Body of pancreas (tissue), 4 donors: ENCODE data around the gene KLF9. TPM values are rescaled to one million over a fixed set of nuclear protein-coding genes. Genes with fewer than 3 reads are reported as not detected.

Experiments used
- ATAC-seq: fragments of 150-250 bp; one replicate; pipeline ENCODE4 v1.9.1; 2016
- DNase-seq, 4 donors: peaks; one replicate each; pipeline ENCODE4 v3.0.0-alpha.2; 2019
- H3K27ac ChIP-seq, 4 donors: fragments of 200-600 bp; sonication (generic); 1 replicate in 3 of 4; 2 replicates in 1 of 4; pipeline versions ENCODE4 v1.5.1 to v1.6.1; 2016 to 2019; ENCODE audit warnings: mild to moderate bottlenecking in 1 of 4, mixed read lengths in 1 of 4, moderate library complexity in 1 of 4
- H3K27me3 ChIP-seq, 2 donors: fragments of 200-600 bp; sonication (generic); one replicate each; pipeline ENCODE4 v1.6.0; 2016; ENCODE audit warnings: mild to moderate bottlenecking in 1 of 2
- H3K36me3 ChIP-seq, 2 donors: fragments of 200-600 bp; sonication (generic); replicated peaks in 1 of 2; 2 replicates each; pipeline ENCODE4 v1.5.1; 2016; ENCODE audit warnings: low read depth in 2 of 2; ENCODE audit not compliant: insufficient read depth in 1 of 2
- H3K4me1 ChIP-seq: fragments of 200-600 bp; sonication (generic); one replicate; pipeline ENCODE4 v1.6.0; 2016
- H3K4me3 ChIP-seq, 2 donors: fragments of 200-600 bp; sonication (generic); 1 replicate in 1 of 2; 2 replicates in 1 of 2; pipeline ENCODE4 v1.5.1; 2016 to 2019
- H3K9me3 ChIP-seq, 3 donors: fragments of 200-600 bp; sonication (generic); 1 replicate in 2 of 3; 2 replicates in 1 of 3; pipeline ENCODE4 v1.5.1; 2016
- CTCF ChIP-seq, 7 experiments: fragments of 450-650 bp in 4 of 7; fragments of 200-600 bp in 3 of 7; sonication (generic) in 3 of 7; IDR thresholded peaks; one replicate each; pipeline ENCODE4 v1.5.1; 2016 to 2019; ENCODE audit warnings: antibody characterized with exemption in 7 of 7
- POLR2A ChIP-seq, 3 donors: fragments of 450-650 bp; IDR thresholded peaks; one replicate each; pipeline ENCODE4 v1.6.1; 2016; ENCODE audit warnings: antibody characterized with exemption in 3 of 3, mild to moderate bottlenecking in 2 of 3
- WGBS, 2 donors: methylation state at CpG; one replicate each; pipeline ENCODE4 v1.1.5; 2017; 5-methylcytosine and 5-hydroxymethylcytosine counted together
- intact Hi-C: fragments of 100-400 bp; cut with DNase I; formaldehyde crosslinking; loops from one replicate; pipeline ENCODE4 v1.15.1; 2023
- total RNA-seq, 2 donors: library from RNA; depleted of rRNA; stranded (reverse); fragments of >200 nt; gene quantifications; one replicate each; pipeline ENCODE4 v1.1.0, GENCODE V29; 2016

Gene KLF9
- total RNA-seq, 2 donors from 2014 or later = 38.1 to 63.6 TPM

GRCh38 chr9:70408393-70409040 is 5.9 kb downstream of the KLF9 start:
- peaks cover 65% of the 10 kb centered on the region for H3K4me1 ChIP-seq

GRCh38 chr9:70407081-70407503 is 7.4 kb downstream of the KLF9 start:
- peaks cover 80% of the 10 kb centered on the region for H3K4me1 ChIP-seq
- WGBS, 2 donors = 39 to 46% methylated on average over 4 of the region's 4 CpGs

More at GRCh38 chr9:70408393-70409040, 5.9 kb downstream of the KLF9 start:
- no peak for DNase-seq
- Histone ChIP-seq H3K27ac (peak overlapping the region in 2 of 4 donors; percentile 1 to 25), H3K4me3 (no peak overlapping the region), H3K36me3 (no peaks in the 10 kb centered on the region), H3K27me3 (no peaks in the 10 kb centered on the region), H3K9me3 (no peaks in the 10 kb centered on the region)
- 89 to 96% methylated on average over 5 of the region's 5 CpGs for WGBS, 2 donors
- no peak for ATAC-seq
- no peak for TF ChIP-seq CTCF (IDR thresholded peaks at IDR 0.05)
- TF ChIP-seq POLR2A (IDR thresholded peaks at IDR 0.05) = no peak
- intact Hi-C loops = loop anchor here (5.0 to 10.0 kb wide), 3 partner anchors 64 to 146 kb away; no protein-coding TSS in a partner anchor

GRCh38 chr9:70406434-70406862 is 8.0 kb downstream of the KLF9 start:
- DNase-seq (no peak), ATAC-seq (no peak)
- Histone ChIP-seq H3K4me3 (no peak overlapping the region), H3K36me3 (no peaks in the 10 kb centered on the region), H3K27me3 (no peaks in the 10 kb centered on the region), H3K9me3 (no peaks in the 10 kb centered on the region), H3K27ac (peak overlapping the region in 3 of 4 donors; percentile 20 to 68 (median 25)), H3K4me1 (peaks cover 83% of the 10 kb centered on the region)
- WGBS, 2 donors = 40 to 70% methylated on average over 6 of the region's 6 CpGs
- intact Hi-C loops = loop anchor here (5.0 to 10.0 kb wide), 3 partner anchors 62 to 144 kb away; no protein-coding TSS in a partner anchor
- TF ChIP-seq CTCF (IDR thresholded peaks at IDR 0.05) (no peak), POLR2A (IDR thresholded peaks at IDR 0.05) (peak in 1 of 3 donors; percentile 23)

More at GRCh38 chr9:70407081-70407503, 7.4 kb downstream of the KLF9 start:
- H3K27me3 ChIP-seq = no peaks in the 10 kb centered on the region
- H3K27ac ChIP-seq = peak overlapping the region in 3 of 4 donors; percentile 20 to 68 (median 25)
- intact Hi-C loops = loop anchor here (5.0 to 10.0 kb wide), 3 partner anchors 62 to 145 kb away; no protein-coding TSS in a partner anchor
- DNase-seq = no peak
- TF ChIP-seq CTCF (IDR thresholded peaks at IDR 0.05) (no peak), POLR2A (IDR thresholded peaks at IDR 0.05) (no peak)
- no peak overlapping the region for H3K4me3 ChIP-seq
- no peaks in the 10 kb centered on the region for H3K9me3 ChIP-seq
- H3K36me3 ChIP-seq = no peaks in the 10 kb centered on the region
- ATAC-seq = no peak

- H3K4me3 ChIP-seq = no peak overlapping the region
These were observed 8.5 kb downstream of the KLF9 start for GRCh38 chr9:70405808-70406433.

More at GRCh38 chr9:70405808-70406433, 8.5 kb downstream of the KLF9 start:
- WGBS, 2 donors = 53 to 66% methylated on average over 3 of the region's 3 CpGs
- Histone ChIP-seq H3K27me3 (no peaks in the 10 kb centered on the region), H3K4me1 (peaks cover 89% of the 10 kb centered on the region), H3K27ac (peak overlapping the region in 3 of 4 donors; percentile 20 to 68 (median 25)), H3K9me3 (no peaks in the 10 kb centered on the region), H3K36me3 (no peaks in the 10 kb centered on the region)
- DNase-seq (no peak), ATAC-seq (no peak)
- TF ChIP-seq POLR2A (IDR thresholded peaks at IDR 0.05) = no peak
- no peak for TF ChIP-seq CTCF (IDR thresholded peaks at IDR 0.05)
- intact Hi-C loops = loop anchor here (5.0 to 10.0 kb wide), 3 partner anchors 61 to 144 kb away; no protein-coding TSS in a partner anchor
